Heart left ventricle (tissue), 16 donors: Measurements from ENCODE around the gene C9orf78. TPM values are rescaled to one million over a fixed set of nuclear protein-coding genes. Genes with fewer than 3 reads are reported as not detected.

Experiments used
- ATAC-seq, 4 donors: fragments of 200-7000 bp; cut with Tn5 transposase; one replicate each; pipeline ENCODE4 v1.9.1; 2020 to 2022; ENCODE audit warnings: moderate library complexity in 4 of 4, mild to moderate bottlenecking in 3 of 4, moderate number of reproducible peaks in 1 of 4
- DNase-seq, 5 donors: peaks; one replicate each; pipeline ENCODE4 v3.0.0-alpha.2; 2020
- H3K27ac ChIP-seq, 12 donors: fragments of 200-600 bp; sonication (generic) in 4 of 12; one replicate each; pipeline versions ENCODE4 v1.5.0 to v1.8.0; 2016 to 2022; ENCODE audit warnings: mild to moderate bottlenecking in 2 of 12
- H3K27me3 ChIP-seq, 9 donors: fragments of 200-600 bp; sonication (generic) in 2 of 9; one replicate each; pipeline versions ENCODE4 v1.5.1 to v1.8.0; 2016 to 2022; ENCODE audit warnings: mild to moderate bottlenecking in 3 of 9
- H3K36me3 ChIP-seq, 9 donors: fragments of 200-600 bp; sonication (generic) in 2 of 9; one replicate each; pipeline versions ENCODE4 v1.5.0 to v1.8.0; 2018 to 2022; ENCODE audit warnings: mild to moderate bottlenecking in 2 of 9
- H3K4me1 ChIP-seq, 12 donors: fragments of 200-600 bp; sonication (generic) in 4 of 12; one replicate each; pipeline versions ENCODE4 v1.5.0 to v1.8.0; 2016 to 2022; ENCODE audit warnings: mild to moderate bottlenecking in 3 of 12
- H3K4me3 ChIP-seq, 12 donors: fragments of 200-600 bp; sonication (generic) in 4 of 12; one replicate each; pipeline versions ENCODE4 v1.5.0 to v1.8.0; 2017 to 2022; ENCODE audit warnings: mild to moderate bottlenecking in 9 of 12, moderate library complexity in 4 of 12
- H3K9me3 ChIP-seq, 12 donors: fragments of 200-600 bp; sonication (generic) in 4 of 12; one replicate each; pipeline versions ENCODE4 v1.5.0 to v1.8.0; 2016 to 2022; ENCODE audit warnings: mild to moderate bottlenecking in 1 of 12
- CTCF ChIP-seq, 12 donors: fragments of 200-600 bp; sonication (generic) in 4 of 12; IDR thresholded peaks; one replicate each; pipeline versions ENCODE4 v1.5.0 to v1.8.0; 2018 to 2022; ENCODE audit warnings: antibody characterized with exemption in 12 of 12, mild to moderate bottlenecking in 5 of 12
- POLR2A ChIP-seq, 2 donors: fragments of 450-650 bp; IDR thresholded peaks; one replicate each; pipeline ENCODE4 v1.6.1; 2017; ENCODE audit warnings: antibody characterized with exemption in 2 of 2, mild to moderate bottlenecking in 2 of 2, moderate library complexity in 2 of 2
- WGBS, 4 donors: extraction: QIAGEN DNeasy Blood & Tissue Kit in 2 of 4; methylation state at CpG; one replicate each; pipeline versions ENCODE4 v1.1.5 to v1.1.7; 2013 to 2018; 5-methylcytosine and 5-hydroxymethylcytosine counted together
- intact Hi-C, 10 donors: fragments of 100-400 bp; cut with DNase I; formaldehyde crosslinking; loops; one replicate each; pipeline versions ENCODE4 v1.11.1 to v1.14.2; 2022
- polyA plus RNA-seq, 2 donors: library from polyadenylated mRNA; stranded (reverse); fragments of 200-250 nt; gene quantifications; one replicate each; pipeline ENCODE4 v1.2.3, GENCODE V29; 2013
- total RNA-seq, 9 donors: library from RNA; depleted of rRNA in 2 of 9; stranded (reverse); fragments of >200 nt in 2 of 9; fragmentation: NEBNext Ultra II Directional in 3 of 9; extraction: Animal tissue kit (Norgen Biotek cat#: 25700) in 3 of 9; gene quantifications; one replicate each; pipeline versions ENCODE4 v1.1.0 to v1.2.4, GENCODE V29; 2016 to 2023
- donor health status: ischemic (EF 13 %, LVEDD 7.1; RV severe dilation, severe dysfunction).
- donor health status: healthy with polysubstance abuse.
- donor health status: DM: no; HTN: yes; CAD: no.
- donor health status: DM: no; HTN: no; CAD: no.
- donor health status: ischemic (EF 25% LVEDD 6.9; RV normal size, moderate dysfunction).
- donor health status: ischemic (EF 25% LVEDD 5.7; RV mildly dilated, moderate dysfunction).
- donor health status: healthy.
- donor health status: DM: yes; HTN: yes; CAD: no.
- donor health status: ischemic (EF 35%, LVEDD 5.7; RV mildly dilated, moderate dysfunction).
- donor health status: nonischemic (EF 11% LVEDD 7.7; RV severe dilation, severe dysfunction).
- donor health status: DM: yes; HTN: yes; CAD: no.
- donor health status: PGD.
- donor health status: ischemic (EF 29% LVEDD 5.4; RV normal size, mild dysfunction).
- donor health status: nonischemic (EF 23%, LVEDD 6.1; RV moderate dilation, normal function).

C9orf78 gene
- total and polyA plus RNA-seq, 11 donors = 28.4 to 69.2 (median 33.2) TPM

GRCh38 chr9:129880654-129881546 lies 45.8 kb upstream of the C9orf78 start:
- DNase-seq = no peak
- peak overlapping the region in 1 of 12 donors; percentile 26 for H3K27ac ChIP-seq
- TF ChIP-seq CTCF (IDR thresholded peaks at IDR 0.05) (no peak), POLR2A (IDR thresholded peaks at IDR 0.05) (no peak)
- no peaks in the 10 kb centered on the region for H3K27me3 ChIP-seq
- H3K9me3 ChIP-seq = no peaks in the 10 kb centered on the region
- peaks cover 3 to 26% (median 20%) of the 10 kb centered on the region in 12 donors for H3K4me1 ChIP-seq
- ATAC-seq = no peak
- intact Hi-C loops = loop anchor here in 8 of 10 donors (5.0 to 10.0 kb wide), 7 partner anchors 84 to 464 kb away; partner anchors contain the start of gene GPR107 (in 1 of the 8)
- 77 to 85% (median 80%) methylated on average over 16 to 28 of the region's 28 CpGs for WGBS, 4 donors
- H3K36me3 ChIP-seq = peaks cover 0 to 54% (median 5%) of the 10 kb centered on the region in 9 donors
- no peak overlapping the region for H3K4me3 ChIP-seq

- ATAC-seq = no peak
- H3K27me3 ChIP-seq = no peaks in the 10 kb centered on the region
- H3K36me3 ChIP-seq = peaks cover 0 to 62% (median 12%) of the 10 kb centered on the region in 9 donors
- peak overlapping the region in 1 of 12 donors; percentile 26 for H3K27ac ChIP-seq
- no peak for TF ChIP-seq CTCF (IDR thresholded peaks at IDR 0.05)
- TF ChIP-seq POLR2A (IDR thresholded peaks at IDR 0.05) = no peak
- H3K4me1 ChIP-seq = peaks cover 3 to 18% (median 15%) of the 10 kb centered on the region in 12 donors
- intact Hi-C loops = loop anchor here in 8 of 10 donors (5.0 to 10.0 kb wide), 7 partner anchors 85 to 465 kb away; partner anchors contain the start of gene GPR107 (in 1 of the 8)
- WGBS, 4 donors = 94 to 95% (median 94%) methylated on average over 30 to 31 of the region's 31 CpGs
- DNase-seq = no peak
- no peak overlapping the region for H3K4me3 ChIP-seq
- H3K9me3 ChIP-seq = no peaks in the 10 kb centered on the region
Measured at GRCh38 chr9:129879991-129880653, 45.0 kb upstream of the C9orf78 start.

GRCh38 chr9:129879103-129879699 lies 44.1 kb upstream of the C9orf78 start:
- H3K4me3 ChIP-seq = no peak overlapping the region
- WGBS, 4 donors = 83 to 93% (median 86%) methylated on average over 12 to 17 of the region's 17 CpGs
- no peak for DNase-seq
- TF ChIP-seq POLR2A (IDR thresholded peaks at IDR 0.05) (no peak), CTCF (IDR thresholded peaks at IDR 0.05) (no peak)
- no peaks in the 10 kb centered on the region for H3K27me3 ChIP-seq
- H3K9me3 ChIP-seq = no peaks in the 10 kb centered on the region
- H3K27ac ChIP-seq = no peak overlapping the region
- peaks cover 3 to 9% (median 6%) of the 10 kb centered on the region in 12 donors for H3K4me1 ChIP-seq
- peaks cover 0 to 71% (median 21%) of the 10 kb centered on the region in 9 donors for H3K36me3 ChIP-seq
- no peak for ATAC-seq
- intact Hi-C loops = no loop called here
